GM21825 (cell line): ENCODE results near the gene MEMO1.

Experiments
- ATAC-seq: cut with Tn5 transposase; IDR thresholded peaks from one replicate; pipeline ENCODE4 v1.9.1; 2021; ENCODE audit warnings: mild to moderate bottlenecking, moderate library complexity; ENCODE audit not compliant: unreplicated experiment

Gene MEMO1

GRCh38 chr2:31835450-31835849, 175.4 kb downstream of the MEMO1 start:
- no peak for ATAC-seq

- no peak for ATAC-seq
Observed at GRCh38 chr2:31832363-31832762, 178.4 kb downstream of the MEMO1 start.

- ATAC-seq: no peak
Observed at GRCh38 chr2:31831585-31831984, 179.2 kb downstream of the MEMO1 start.

GRCh38 chr2:31828891-31829290, 181.9 kb downstream of the MEMO1 start:
- no peak for ATAC-seq

- ATAC-seq: no peak
Observed at GRCh38 chr2:31823558-31823957, 187.2 kb downstream of the MEMO1 start.

GRCh38 chr2:31822587-31822986, 188.2 kb downstream of the MEMO1 start:
- ATAC-seq: no peak
